HCEC 1CT (cell line): Measurements from ENCODE around the gene MT1M.
A peak's percentile ranks its signal among the peaks of the same experiment; 100 is the strongest.
"Not testable (repeated sequence)": the region's sequence is repeated elsewhere in the genome, so short reads cannot be mapped to it uniquely, and the experiment has no call there.

Experiments
- DNase-seq: peaks from one replicate; pipeline ENCODE4 v3.0.0-alpha.2; 2017

Gene MT1M

GRCh38 chr16:56632156-56632847 lies at the start of gene MT1M:
Gene MT1M, plus strand, starts transcription at chr16:56632659. Its CDS starts 73 bp downstream, at chr16:56632732.
- no peak for DNase-seq

GRCh38 chr16:56582911-56583310 lies 49.5 kb upstream of the MT1M start:
- not testable (repeated sequence) for DNase-seq

- no peak for DNase-seq
Observed at GRCh38 chr16:56583351-56584168, 48.9 kb upstream of the MT1M start.

- no peak for DNase-seq
Observed at GRCh38 chr16:56584276-56584675, 48.2 kb upstream of the MT1M start.

GRCh38 chr16:56588781-56589140 lies 43.7 kb upstream of the MT1M start:
- no peak for DNase-seq

- no peak for DNase-seq
Observed at GRCh38 chr16:56589141-56590039, 43.1 kb upstream of the MT1M start, which contains the start of gene MT3. Gene MT3, plus strand, starts transcription at chr16:56589528. Its CDS starts 63 bp downstream, at chr16:56589591.

- DNase-seq = no peak
Observed at GRCh38 chr16:56591377-56592060, 40.9 kb upstream of the MT1M start.

- DNase-seq = no peak
Observed at GRCh38 chr16:56593573-56594291, 38.7 kb upstream of the MT1M start.

GRCh38 chr16:56594292-56594619 lies 38.2 kb upstream of the MT1M start:
- no peak for DNase-seq

GRCh38 chr16:56600398-56600999 lies 32.0 kb upstream of the MT1M start:
- DNase-seq = peak; percentile 68

- DNase-seq = no peak
Observed at GRCh38 chr16:56601325-56601724, 31.1 kb upstream of the MT1M start.

- peak; percentile 43 for DNase-seq
Observed at GRCh38 chr16:56603589-56603988, 28.9 kb upstream of the MT1M start.

GRCh38 chr16:56604966-56605365 lies 27.5 kb upstream of the MT1M start:
- DNase-seq = no peak

- no peak for DNase-seq
Observed at GRCh38 chr16:56605475-56605874, 27.0 kb upstream of the MT1M start.

GRCh38 chr16:56606071-56606475 lies 26.4 kb upstream of the MT1M start:
- DNase-seq = peak; percentile 86

GRCh38 chr16:56606476-56607108 lies 25.9 kb upstream of the MT1M start:
- peak; percentile 98 for DNase-seq

- peak; percentile 100 for DNase-seq
Observed at GRCh38 chr16:56607109-56607618, 25.3 kb upstream of the MT1M start.

GRCh38 chr16:56607675-56608042 lies 24.8 kb upstream of the MT1M start:
- DNase-seq = no peak

GRCh38 chr16:56608043-56608875 lies 24.2 kb upstream of the MT1M start, which contains the start of gene MT2A:
Gene MT2A, plus strand, starts transcription at chr16:56608584. Its CDS starts 72 bp downstream, at chr16:56608656.
- DNase-seq = peak; percentile 100
